ENCODE data around the gene AMBRA1.
"Not testable (repeated sequence)": the region's sequence is repeated elsewhere in the genome, so short reads cannot be mapped to it uniquely, and the experiment has no call there.

Gene AMBRA1

GRCh38 chr11:46534711-46535110 lies 59.1 kb downstream of the AMBRA1 start:
- no peak for DNase-seq (ENCODE audit: low spot score)

- DNase-seq (ENCODE audit: low spot score) = no peak
These were observed 60.3 kb downstream of the AMBRA1 start for GRCh38 chr11:46533396-46534100.

GRCh38 chr11:46529928-46530574 lies 63.8 kb downstream of the AMBRA1 start:
- no peak for DNase-seq (ENCODE audit: low spot score)

- DNase-seq (ENCODE audit: low spot score) = peak; percentile 64
These were observed 64.5 kb downstream of the AMBRA1 start for GRCh38 chr11:46529095-46529905.

- DNase-seq (ENCODE audit: low spot score) = no peak
These were observed 65.3 kb downstream of the AMBRA1 start for GRCh38 chr11:46528445-46529094.

- no peak for DNase-seq (ENCODE audit: low spot score)
These were observed 66.2 kb downstream of the AMBRA1 start for GRCh38 chr11:46527591-46528130.

- DNase-seq (ENCODE audit: low spot score) = no peak
These were observed 67.3 kb downstream of the AMBRA1 start for GRCh38 chr11:46526216-46527215.

- DNase-seq (ENCODE audit: low spot score) = no peak
These were observed 69.5 kb downstream of the AMBRA1 start for GRCh38 chr11:46524201-46524770.

- DNase-seq (ENCODE audit: low spot score) = no peak
These were observed 70.5 kb downstream of the AMBRA1 start for GRCh38 chr11:46523290-46523689.

- DNase-seq (ENCODE audit: low spot score) = no peak
These were observed 71.0 kb downstream of the AMBRA1 start for GRCh38 chr11:46522682-46523281.

GRCh38 chr11:46521961-46522681 lies 71.7 kb downstream of the AMBRA1 start:
- no peak for DNase-seq (ENCODE audit: low spot score)

GRCh38 chr11:46520971-46521745 lies 72.7 kb downstream of the AMBRA1 start:
- no peak for DNase-seq (ENCODE audit: low spot score)

- no peak for DNase-seq (ENCODE audit: low spot score)
These were observed 74.5 kb downstream of the AMBRA1 start for GRCh38 chr11:46519351-46519750.

GRCh38 chr11:46518928-46519327 lies 74.9 kb downstream of the AMBRA1 start:
- not testable (repeated sequence) for DNase-seq (ENCODE audit: low spot score)

GRCh38 chr11:46514370-46514769 lies 79.5 kb downstream of the AMBRA1 start:
- no peak for DNase-seq (ENCODE audit: low spot score)

- DNase-seq (ENCODE audit: low spot score) = peak; percentile 33
These were observed 79.9 kb downstream of the AMBRA1 start for GRCh38 chr11:46513934-46514342.

GRCh38 chr11:46512261-46512881 lies 81.5 kb downstream of the AMBRA1 start:
- DNase-seq (ENCODE audit: low spot score) = no peak

- no peak for DNase-seq (ENCODE audit: low spot score)
These were observed 82.5 kb downstream of the AMBRA1 start for GRCh38 chr11:46511342-46511741.
